OCI-LY1 (cell line): ENCODE results near the gene CSRP1.

Experiments used
- EZH2 ChIP-seq: fragments of 200-600 bp; sonication (generic), shearing (Covaris generic); IDR thresholded peaks from 2 replicates; pipeline ENCODE4 v1.8.0; 2017; ENCODE audit warnings: borderline replicate concordance, mixed run types, mild to moderate bottlenecking, antibody characterized with exemption, low read length, moderate library complexity, mixed read lengths
- TF ChIP-seq, protein P1 (sequence below): fragments of 200-600 bp; sonication (generic), shearing (Covaris generic); IDR thresholded peaks from 2 replicates; pipeline ENCODE4 v1.5.1; 2017; ENCODE audit warnings: mild to moderate bottlenecking, antibody characterized with exemption, low read length, moderate library complexity, mixed read lengths

DNA sequence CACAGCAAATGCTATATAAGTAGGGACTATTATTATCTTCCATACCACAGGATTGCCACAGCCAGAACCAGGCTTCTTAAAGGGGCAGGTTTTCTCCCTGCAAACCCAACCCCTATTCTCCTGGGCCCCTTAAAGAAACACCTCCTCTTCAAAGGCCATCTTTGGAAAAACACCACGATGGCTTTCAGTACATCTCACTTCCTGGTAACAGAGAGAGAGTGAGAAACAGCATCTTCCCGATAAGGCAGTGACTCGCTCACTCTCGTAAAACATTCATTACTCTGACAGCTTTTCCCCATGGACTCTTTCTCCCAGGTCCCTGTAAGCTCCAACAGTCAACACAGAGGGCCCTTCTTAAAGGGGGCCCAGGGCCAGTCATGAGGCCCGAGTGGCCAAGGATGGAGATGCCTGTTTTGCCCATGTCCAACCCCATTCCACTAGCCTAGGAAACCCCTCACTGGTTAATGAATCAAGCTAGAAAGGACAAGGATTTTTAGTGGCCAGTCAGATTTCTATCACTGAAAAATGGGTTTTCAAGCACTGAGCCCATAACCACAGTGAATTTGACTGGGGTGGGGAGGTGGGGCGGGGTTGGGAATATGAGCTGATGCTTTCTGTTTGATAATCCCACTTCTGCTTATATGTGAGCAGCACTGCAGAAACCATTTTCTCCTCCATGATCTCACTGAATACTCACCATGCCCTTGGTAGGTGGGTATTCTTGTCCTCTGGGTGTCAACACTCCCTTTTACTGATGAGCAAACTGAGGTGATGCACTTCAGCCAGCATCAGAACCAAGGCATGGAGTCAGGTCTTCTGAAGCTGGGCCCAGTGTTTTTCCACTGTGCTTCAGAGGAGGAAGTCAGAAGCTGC, 28.4 kb upstream of the CSRP1 start:
- TF ChIP-seq, protein P1, sequence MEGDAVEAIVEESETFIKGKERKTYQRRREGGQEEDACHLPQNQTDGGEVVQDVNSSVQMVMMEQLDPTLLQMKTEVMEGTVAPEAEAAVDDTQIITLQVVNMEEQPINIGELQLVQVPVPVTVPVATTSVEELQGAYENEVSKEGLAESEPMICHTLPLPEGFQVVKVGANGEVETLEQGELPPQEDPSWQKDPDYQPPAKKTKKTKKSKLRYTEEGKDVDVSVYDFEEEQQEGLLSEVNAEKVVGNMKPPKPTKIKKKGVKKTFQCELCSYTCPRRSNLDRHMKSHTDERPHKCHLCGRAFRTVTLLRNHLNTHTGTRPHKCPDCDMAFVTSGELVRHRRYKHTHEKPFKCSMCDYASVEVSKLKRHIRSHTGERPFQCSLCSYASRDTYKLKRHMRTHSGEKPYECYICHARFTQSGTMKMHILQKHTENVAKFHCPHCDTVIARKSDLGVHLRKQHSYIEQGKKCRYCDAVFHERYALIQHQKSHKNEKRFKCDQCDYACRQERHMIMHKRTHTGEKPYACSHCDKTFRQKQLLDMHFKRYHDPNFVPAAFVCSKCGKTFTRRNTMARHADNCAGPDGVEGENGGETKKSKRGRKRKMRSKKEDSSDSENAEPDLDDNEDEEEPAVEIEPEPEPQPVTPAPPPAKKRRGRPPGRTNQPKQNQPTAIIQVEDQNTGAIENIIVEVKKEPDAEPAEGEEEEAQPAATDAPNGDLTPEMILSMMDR = no peak
- no peak for TF ChIP-seq EZH2
